ENCODE data around the gene GLP1R. TPM values are rescaled to one million over a fixed set of nuclear protein-coding genes. Genes with fewer than 3 reads are reported as not detected.

GLP1R gene
- total RNA-seq, 4 donors from 2014 or later, result not detected

- TF ChIP-seq POLR2AphosphoS5 (IDR thresholded peaks at IDR 0.05) (no peak), EP300 (IDR thresholded peaks at IDR 0.05) (no peak), CTCF (IDR thresholded peaks at IDR 0.05) (no peak), POLR2A (IDR thresholded peaks at IDR 0.05; ENCODE audit: low read depth) (no peak)
- Histone ChIP-seq H3K27ac (replicated peaks in 1 of 4) (no peak overlapping the region), H3K27me3 (peaks cover 0 to 14% (median 0%) of the 10 kb centered on the region in 4 donors), H3K36me3 (no peaks in the 10 kb centered on the region), H3K9me3 (no peaks in the 10 kb centered on the region), H3K4me3 (no peak overlapping the region), H3K4me1 (peaks cover 10 to 19% (median 13%) of the 10 kb centered on the region in 4 donors)
- peak; percentile 66 for DNase-seq (ENCODE audit: extremely low spot score)
- 70% methylated on average over 7 of the region's 7 CpGs for WGBS
- intact Hi-C loops (cut with DNase I), result loop anchor here (5.0 kb wide), 1 partner anchor 215 kb away; no protein-coding TSS in a partner anchor
Measured at GRCh38 chr6:39087197-39087596, 38.6 kb downstream of the GLP1R start.

GRCh38 chr6:39088331-39088730 is 39.8 kb downstream of the GLP1R start:
- TF ChIP-seq POLR2AphosphoS5 (IDR thresholded peaks at IDR 0.05) (no peak), CTCF (IDR thresholded peaks at IDR 0.05) (peak; percentile 46 to 54 (median 52))
- Histone ChIP-seq H3K27me3 (peaks cover 0 to 12% (median 0%) of the 10 kb centered on the region in 4 donors), H3K27ac (replicated peaks in 1 of 4) (no peak overlapping the region), H3K4me3 (no peak overlapping the region), H3K4me1 (peaks cover 10 to 19% (median 13%) of the 10 kb centered on the region in 4 donors), H3K36me3 (no peaks in the 10 kb centered on the region), H3K9me3 (no peaks in the 10 kb centered on the region)
- 4% methylated on average over 2 of the region's 4 CpGs for whole genome bisulfite sequencing
- intact Hi-C loops (cut with DNase I), result loop anchor here (5.0 kb wide), 1 partner anchor 214 kb away; no protein-coding TSS in a partner anchor
- peak; percentile 91 for DNase-seq (ENCODE audit: extremely low spot score)

DNA sequence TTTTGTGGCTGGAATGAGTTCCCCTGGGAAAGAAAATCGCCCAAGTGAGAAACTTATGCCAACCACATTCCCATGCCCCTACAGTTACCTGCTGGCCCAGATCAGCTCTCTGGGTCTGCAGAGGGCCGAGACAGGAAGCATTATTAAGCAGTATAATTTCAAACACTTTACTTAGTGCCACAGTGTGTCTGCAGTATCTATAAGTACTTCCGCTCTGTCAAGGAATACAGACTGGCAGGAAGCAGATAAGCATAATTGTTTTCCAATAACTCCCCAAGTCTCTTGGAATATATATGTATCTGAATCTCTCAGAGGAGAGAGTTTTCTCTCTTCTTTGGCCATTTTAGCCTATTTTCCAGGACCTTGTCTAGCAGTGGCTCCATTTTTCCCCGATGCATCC is 41.5 kb downstream of the GLP1R start:
- no peak overlapping the region for H3K4me3 ChIP-seq
- 74% methylated on average over 4 of the region's 4 CpGs for WGBS

DNA sequence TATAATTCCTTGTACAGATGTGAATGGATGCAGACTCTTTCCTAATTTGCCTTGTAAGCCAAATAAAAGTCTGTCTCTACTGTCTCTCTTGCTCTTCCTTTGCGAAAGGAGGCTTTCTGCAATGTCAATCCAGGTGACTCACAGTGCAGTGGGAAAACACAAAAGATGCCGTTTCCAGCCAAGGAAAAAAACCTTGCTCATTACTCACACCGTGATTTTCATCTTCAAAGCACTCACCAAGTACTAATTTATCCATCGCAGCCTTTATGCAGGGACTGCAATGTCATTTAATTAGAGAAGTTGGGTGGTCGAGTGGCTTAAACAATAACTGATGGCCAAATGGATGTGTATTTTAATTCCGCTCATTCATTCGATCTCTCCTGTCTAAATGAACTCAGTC is 42.6 kb downstream of the GLP1R start:
- Histone ChIP-seq H3K27ac (replicated peaks in 1 of 4) (no peak overlapping the region), H3K36me3 (no peaks in the 10 kb centered on the region), H3K27me3 (no peaks in the 10 kb centered on the region), H3K4me1 (peaks cover 9 to 12% (median 9%) of the 10 kb centered on the region in 4 donors), H3K9me3 (no peaks in the 10 kb centered on the region), H3K4me3 (no peak overlapping the region)
- no peak for TF ChIP-seq CTCF (IDR thresholded peaks at IDR 0.05)
- WGBS, result 76% methylated on average over 7 of the region's 7 CpGs
- intact Hi-C loops (cut with DNase I), result no loop called here
- peak; percentile 10 for DNase-seq (ENCODE audit: extremely low spot score)

More for the DNA sequence above, 41.5 kb downstream of the GLP1R start:
- TF ChIP-seq CTCF (IDR thresholded peaks at IDR 0.05), result no peak
- TF ChIP-seq POLR2A (IDR thresholded peaks at IDR 0.05; ENCODE audit: low read depth), result no peak
- Histone ChIP-seq H3K36me3 (no peaks in the 10 kb centered on the region), H3K9me3 (no peaks in the 10 kb centered on the region), H3K27me3 (no peaks in the 10 kb centered on the region), H3K4me1 (peaks cover 9 to 12% (median 10%) of the 10 kb centered on the region in 4 donors), H3K27ac (replicated peaks in 1 of 4) (no peak overlapping the region)
- intact Hi-C loops (cut with DNase I), result no loop called here
- DNase-seq (ENCODE audit: extremely low spot score), result peak; percentile 14

GRCh38 chr6:39092124-39092523 is 43.5 kb downstream of the GLP1R start:
- TF ChIP-seq POLR2A (IDR thresholded peaks at IDR 0.05; ENCODE audit: low read depth) (no peak), POLR2AphosphoS5 (IDR thresholded peaks at IDR 0.05) (no peak), EP300 (IDR thresholded peaks at IDR 0.05) (no peak), CTCF (IDR thresholded peaks at IDR 0.05) (no peak)
- DNase-seq (ENCODE audit: extremely low spot score), result peak; percentile 60
- Histone ChIP-seq H3K4me3 (no peak overlapping the region), H3K4me1 (peaks cover 9 to 12% (median 9%) of the 10 kb centered on the region in 4 donors), H3K36me3 (no peaks in the 10 kb centered on the region), H3K27me3 (no peaks in the 10 kb centered on the region), H3K27ac (replicated peaks in 1 of 4) (no peak overlapping the region), H3K9me3 (no peaks in the 10 kb centered on the region)
- intact Hi-C loops (cut with DNase I), result no loop called here
- 67% methylated on average over 1 of the region's 1 CpG for WGBS

Measured in esophagus muscularis mucosa (tissue), 4 donors.